Activated T-cell treated with anti-CD3 and anti-CD28 coated beads for 24 hours (primary cell): ENCODE data around the gene CCNE1.
"Not testable (repeated sequence)": the region's sequence is repeated elsewhere in the genome, so short reads cannot be mapped to it uniquely, and the experiment has no call there.

ENCODE experiments used
- DNase-seq: peaks from one replicate; pipeline ENCODE4 v3.0.0-alpha.2; 2020; ENCODE audit warnings: low read depth

CCNE1 gene

DNA sequence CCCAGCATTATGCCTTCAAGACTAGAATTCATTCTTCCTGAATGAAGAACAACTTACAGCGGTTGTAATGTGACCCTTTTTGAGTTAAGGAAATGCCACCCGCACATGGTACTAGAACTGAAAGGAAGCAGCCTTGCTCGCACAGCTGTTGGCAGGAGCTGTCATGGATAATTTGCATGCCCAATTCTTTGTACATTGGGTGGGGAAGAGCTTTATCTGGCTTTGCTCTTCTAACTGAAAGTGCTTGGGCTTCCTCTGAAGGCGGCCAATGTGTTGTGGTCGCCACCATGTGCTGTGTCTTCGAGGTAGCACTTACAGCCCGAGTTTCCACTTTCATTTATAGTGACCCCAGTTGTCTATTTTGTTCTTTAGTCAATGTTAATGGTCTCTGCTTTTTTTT, 3.4 kb downstream of the CCNE1 start:
- no peak for DNase-seq

DNA sequence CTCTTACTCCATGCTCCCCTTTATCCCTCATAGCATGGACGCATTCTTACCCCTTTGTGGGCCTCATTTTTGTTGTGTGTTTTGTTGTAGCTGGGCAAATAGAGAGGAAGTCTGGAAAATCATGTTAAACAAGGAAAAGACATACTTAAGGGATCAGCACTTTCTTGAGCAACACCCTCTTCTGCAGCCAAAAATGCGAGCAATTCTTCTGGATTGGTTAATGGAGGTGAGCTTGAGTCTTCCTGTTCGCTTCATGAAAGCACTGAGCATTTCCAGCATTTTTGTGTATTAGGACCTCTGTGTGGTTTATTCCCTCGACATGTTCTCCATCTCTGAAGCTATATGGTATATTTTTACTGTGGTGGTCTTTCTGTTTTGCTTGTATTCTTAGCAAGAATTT, 5.5 kb downstream of the CCNE1 start:
- DNase-seq, result no peak

DNA sequence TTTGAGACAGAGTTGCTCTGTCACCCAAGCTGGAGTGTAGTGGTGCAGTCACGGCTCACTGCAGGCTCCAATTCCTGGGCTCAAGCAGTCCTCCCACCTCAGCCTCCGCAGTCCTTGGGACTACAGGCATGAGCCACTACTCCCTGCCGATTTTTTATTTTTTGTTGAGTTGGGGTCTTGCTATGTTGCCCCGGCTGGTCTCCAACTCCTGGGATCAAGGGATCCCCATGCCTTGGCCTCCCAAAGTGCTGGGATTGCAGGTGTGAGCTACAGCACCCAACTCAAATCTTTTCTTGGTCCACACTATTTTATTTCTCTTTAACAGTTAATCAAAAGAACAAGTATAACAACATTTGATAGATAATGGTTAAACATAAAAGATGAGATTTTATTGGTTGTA, 7.5 kb downstream of the CCNE1 start:
- no peak for DNase-seq

GRCh38 chr19:29819986-29820385, 8.2 kb downstream of the CCNE1 start:
- no peak for DNase-seq

- no peak for DNase-seq
Measured at GRCh38 chr19:29823581-29824330, 12.0 kb downstream of the CCNE1 start.

GRCh38 chr19:29825263-29825662, 13.5 kb downstream of the CCNE1 start:
- not testable (repeated sequence) for DNase-seq

DNA sequence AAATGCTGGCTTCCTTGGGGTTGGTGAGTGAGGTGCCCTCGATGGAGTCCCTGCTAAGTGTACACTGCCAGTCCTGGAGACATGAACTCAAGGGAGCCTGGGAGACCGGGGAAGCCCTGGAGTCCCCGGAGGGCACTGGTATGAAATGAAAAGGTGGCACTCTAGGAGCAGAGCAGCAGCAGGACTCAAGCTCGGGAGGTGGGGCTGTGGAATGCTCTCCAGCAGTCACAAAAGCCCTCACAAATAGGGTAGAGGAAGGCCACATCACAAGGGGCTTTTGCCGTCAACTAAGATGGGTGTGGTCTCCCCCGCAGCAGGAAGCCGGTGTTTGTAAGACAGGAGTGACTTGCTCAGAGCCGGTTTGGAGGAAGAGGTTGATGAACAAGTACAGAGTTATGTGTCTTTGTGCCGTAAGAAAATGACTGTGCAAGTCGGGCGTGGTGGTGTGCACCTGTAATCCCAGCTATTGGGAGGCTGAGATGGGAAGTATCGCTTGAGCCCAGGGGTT, 19.3 kb downstream of the CCNE1 start:
- peak; percentile 44 for DNase-seq

DNA sequence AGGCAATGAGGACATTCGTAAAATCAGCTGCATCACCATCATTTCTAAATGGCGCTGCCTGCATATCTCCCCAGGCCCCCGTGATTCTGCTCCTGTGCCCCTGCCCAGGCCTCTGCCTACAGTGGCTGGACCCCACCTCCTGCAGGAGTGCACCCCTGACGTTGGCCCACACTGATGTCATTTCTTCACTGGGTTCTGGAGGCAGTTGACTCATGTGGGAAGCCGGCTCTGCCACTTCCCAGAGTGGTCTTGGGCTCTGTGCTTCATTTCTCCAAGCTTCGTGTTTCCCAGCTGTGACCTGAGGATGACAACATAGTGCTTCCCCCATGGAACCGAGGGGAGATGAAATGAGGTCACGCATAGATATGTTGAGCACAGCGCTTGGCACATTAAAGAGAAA, 19.9 kb downstream of the CCNE1 start:
- no peak for DNase-seq

GRCh38 chr19:29832801-29833200, 21.0 kb downstream of the CCNE1 start:
- DNase-seq, result no peak

DNA sequence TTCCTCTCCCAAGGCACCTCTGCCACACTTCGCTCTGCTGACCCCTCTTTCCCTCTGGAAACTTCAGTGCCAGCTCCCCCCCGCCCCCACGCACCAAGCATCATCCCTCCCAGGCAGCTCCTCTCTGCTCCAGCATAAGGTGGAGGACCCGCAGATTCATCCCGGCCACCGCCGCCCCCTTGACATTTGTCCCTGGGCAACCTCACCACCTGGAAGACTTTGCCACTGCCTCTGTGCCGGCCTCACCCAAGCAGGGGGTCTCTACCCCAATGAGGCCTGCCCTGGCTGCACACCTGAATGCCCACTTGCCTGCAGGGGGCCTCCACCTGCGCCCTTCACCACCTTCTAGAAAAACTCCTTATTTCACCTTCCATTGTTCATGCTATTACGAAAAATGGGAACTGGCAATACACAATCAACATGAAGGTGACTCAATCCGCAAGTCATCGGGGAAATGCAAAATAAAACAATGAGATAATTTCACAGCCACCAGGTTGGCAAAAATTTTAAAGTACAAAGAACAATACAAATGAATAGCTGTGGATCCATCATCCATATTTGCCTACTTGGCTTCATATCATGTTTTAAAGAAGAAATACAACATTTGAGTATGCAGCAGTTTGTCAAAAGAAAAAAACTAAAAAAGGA, 21.9 kb downstream of the CCNE1 start:
- DNase-seq, result no peak

- DNase-seq, result no peak
Measured at GRCh38 chr19:29834991-29835846, 23.4 kb downstream of the CCNE1 start.

- DNase-seq, result no peak
Measured at GRCh38 chr19:29836409-29836825, 24.6 kb downstream of the CCNE1 start.

- DNase-seq, result no peak
Measured at GRCh38 chr19:29837448-29837981, 25.7 kb downstream of the CCNE1 start.

DNA sequence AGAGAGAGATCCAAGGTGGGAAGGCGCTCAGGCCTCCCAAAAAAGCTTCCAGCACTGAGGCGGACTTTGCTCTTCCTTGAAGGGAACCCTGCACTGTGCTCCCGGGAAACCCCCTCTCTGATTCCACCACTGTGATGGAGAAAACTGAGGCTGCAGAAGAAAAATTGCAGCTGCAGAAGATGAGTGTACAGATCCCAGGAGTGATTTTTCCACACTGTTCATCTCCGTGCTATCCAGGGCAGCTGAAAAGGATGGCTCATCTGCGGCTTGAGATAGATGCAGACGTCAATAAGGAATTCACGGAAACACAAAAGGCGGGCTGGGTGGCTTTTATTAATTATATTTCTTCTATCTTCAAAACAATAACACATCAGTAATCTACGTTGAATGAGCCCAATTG, 26.2 kb downstream of the CCNE1 start:
- no peak for DNase-seq

- DNase-seq, result no peak
Measured at GRCh38 chr19:29840066-29840950, 28.5 kb downstream of the CCNE1 start.

GRCh38 chr19:29841209-29841558, 29.4 kb downstream of the CCNE1 start:
- no peak for DNase-seq

DNA sequence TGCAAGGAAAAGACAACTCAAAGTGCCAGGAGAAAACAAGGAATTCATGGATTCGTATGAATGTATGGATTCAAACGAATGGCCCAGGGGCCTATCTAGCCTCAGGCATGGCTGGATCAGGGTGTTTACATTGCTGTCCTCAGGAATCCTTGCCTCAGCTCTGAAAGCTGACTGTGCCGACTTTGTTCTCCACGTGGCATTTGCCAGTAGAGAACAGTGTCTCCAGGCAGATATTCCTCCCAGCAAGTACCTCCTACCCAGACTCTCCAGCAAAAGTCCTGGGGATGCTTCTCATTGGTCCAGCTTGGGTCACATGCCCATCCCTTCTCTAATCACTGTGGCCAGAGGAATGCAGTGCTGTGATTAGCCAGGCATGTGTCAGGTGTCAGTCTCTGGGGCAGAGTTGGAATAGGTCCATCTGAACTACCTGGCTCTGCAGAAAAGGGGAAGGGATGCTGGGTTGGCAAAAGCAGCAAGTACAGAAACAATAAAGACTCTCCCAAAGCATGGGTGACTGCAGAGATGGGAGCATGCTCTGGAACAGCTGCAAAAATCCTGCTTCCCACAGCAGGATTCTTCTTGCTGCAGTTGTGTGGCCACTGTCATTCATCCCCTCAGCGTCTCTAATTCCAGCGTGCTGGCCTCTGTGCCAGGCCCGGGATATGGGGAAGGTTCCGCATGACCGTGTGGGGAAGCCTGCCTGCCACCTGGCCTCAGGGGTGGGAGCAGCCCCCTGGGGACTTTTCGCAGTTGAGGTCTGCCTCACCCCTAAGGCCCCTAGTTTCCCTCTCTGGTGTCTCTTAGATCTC, 30.0 kb downstream of the CCNE1 start:
- DNase-seq, result no peak

DNA sequence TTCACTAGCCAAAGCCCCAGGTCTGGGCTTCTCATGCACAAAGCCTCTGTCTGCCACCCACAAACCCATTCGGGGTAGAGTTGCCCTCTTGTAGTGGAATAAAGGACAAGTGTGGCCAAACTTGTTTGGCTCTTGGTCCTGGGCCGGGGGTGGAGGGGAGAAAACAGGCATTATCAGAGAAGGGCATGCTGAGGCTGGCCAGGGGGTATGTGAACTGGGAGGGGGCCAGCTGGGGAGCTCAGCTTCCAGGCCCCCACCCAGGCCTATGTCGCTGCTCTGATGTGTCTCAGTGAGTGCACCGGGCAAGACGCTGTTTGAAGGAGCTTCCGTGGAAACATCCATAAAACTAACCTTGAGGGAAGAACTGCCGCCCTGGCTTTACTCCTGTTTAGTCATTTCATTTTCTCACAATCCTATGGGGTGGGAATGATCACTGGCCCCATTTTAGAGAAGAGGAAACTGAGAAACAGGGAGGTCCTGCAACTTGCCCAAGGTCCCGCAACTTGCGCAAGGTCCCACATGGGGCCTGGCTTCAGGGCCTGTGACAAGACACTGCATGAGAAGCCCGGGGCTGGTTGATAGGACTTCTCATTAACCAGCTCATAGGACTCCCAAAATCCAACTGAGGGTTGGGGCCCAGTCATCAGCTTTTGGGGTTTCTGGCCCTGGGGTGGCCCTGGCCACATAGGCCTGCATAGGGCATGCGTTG, 30.8 kb downstream of the CCNE1 start:
- no peak for DNase-seq

DNA sequence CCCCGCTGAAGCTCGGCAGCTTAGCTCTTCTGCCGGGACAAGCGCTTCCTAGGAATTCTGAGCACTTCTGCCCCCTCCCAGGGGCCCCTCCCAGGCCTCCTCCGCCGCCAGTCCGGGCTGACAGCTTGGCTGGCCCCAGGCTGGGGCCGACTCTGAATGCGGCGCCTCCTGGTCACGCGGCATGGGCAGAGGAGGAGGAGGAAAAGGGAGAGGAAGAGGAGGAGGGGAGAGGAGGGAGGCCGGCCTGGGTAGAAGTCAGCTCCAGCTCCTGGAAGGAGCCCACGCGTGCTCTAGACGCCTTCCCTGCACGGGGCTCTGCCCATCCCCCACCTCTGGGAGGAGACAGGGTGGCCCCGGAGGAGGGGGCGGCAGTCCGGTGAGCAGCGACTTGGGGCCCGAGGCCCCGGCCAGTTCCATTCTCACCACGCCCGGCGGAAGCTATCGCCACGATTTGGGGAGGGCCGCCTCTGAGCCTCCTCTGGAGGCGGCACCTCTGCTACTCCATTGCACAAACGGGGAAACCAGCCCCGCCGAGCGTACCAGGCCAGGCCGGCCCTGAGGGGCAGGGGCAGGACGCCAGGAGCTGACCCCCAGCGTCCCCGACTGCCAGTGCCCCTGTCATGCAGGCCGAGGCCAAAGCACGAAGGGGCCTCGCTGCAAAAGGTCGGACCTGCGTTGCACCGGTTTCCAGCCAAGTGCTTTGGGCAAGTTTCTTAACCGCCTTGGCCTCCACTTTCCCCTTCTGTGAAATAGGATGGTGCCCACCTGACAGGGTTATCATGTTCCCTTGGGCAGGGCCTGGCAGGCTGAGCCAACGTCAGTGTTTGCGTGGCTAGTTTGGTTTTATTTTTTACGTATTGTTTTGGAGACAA, 31.6 kb downstream of the CCNE1 start:
- no peak for DNase-seq
